Measurements from ENCODE around the gene KCNN2. TPM values are rescaled to one million over a fixed set of nuclear protein-coding genes. Genes with fewer than 3 reads are reported as not detected.

Gene KCNN2
- total RNA-seq, 1 experiment from 2014 or later, result not detected

- Histone ChIP-seq H3K9me3 (ENCODE audit: insufficient read depth, low read depth) (no peaks in the 10 kb centered on the region), H3K9me2 (ENCODE audit: insufficient read depth) (no peaks in the 10 kb centered on the region), H3K79me2 (ENCODE audit: low read depth) (no peaks in the 10 kb centered on the region), H3K4me3 (no peak overlapping the region), H2AFZ (no peak overlapping the region), H3F3A (ENCODE audit: insufficient read depth, low read depth) (no peaks in the 10 kb centered on the region), H3K27me3 (ENCODE audit: insufficient read depth, low read depth) (no peaks in the 10 kb centered on the region), H3K36me3 (ENCODE audit: low read depth) (no peaks in the 10 kb centered on the region), H3K4me1 (replicated peaks; ENCODE audit: insufficient read depth) (no peaks in the 10 kb centered on the region), H3K4me2 (no peak overlapping the region), H4K20me1 (ENCODE audit: insufficient read depth) (no peaks in the 10 kb centered on the region), H3K27ac (no peak overlapping the region)
- TF ChIP-seq EZH2 (IDR thresholded peaks at IDR 0.05; ENCODE audit: low read depth), result no peak
- TF ChIP-seq CTCF (conservative IDR thresholded peaks at IDR 0.05), result no peak
- intact Hi-C loops (cut with micrococcal nuclease; ENCODE audit: unreplicated experiment), result no loop called here
- POLR2A ChIA-PET (ENCODE audit: unreplicated experiment), result no interaction called here
- CTCF ChIA-PET, result no interaction called here
- no TSS peak for BruUV-seq (replicated peaks)
- DNase-seq, result no peak
Observed at GRCh38 chr5:114332925-114333324, 28.9 kb upstream of the KCNN2 start.

GRCh38 chr5:114335391-114335790, 26.5 kb upstream of the KCNN2 start:
- Histone ChIP-seq H3K9me3 (ENCODE audit: insufficient read depth, low read depth) (no peaks in the 10 kb centered on the region), H3K4me3 (no peak overlapping the region), H3F3A (ENCODE audit: insufficient read depth, low read depth) (no peaks in the 10 kb centered on the region), H2AFZ (no peak overlapping the region), H3K27ac (no peak overlapping the region), H3K79me2 (ENCODE audit: low read depth) (no peaks in the 10 kb centered on the region), H3K36me3 (ENCODE audit: low read depth) (no peaks in the 10 kb centered on the region), H3K4me2 (no peak overlapping the region), H3K9me2 (ENCODE audit: insufficient read depth) (no peaks in the 10 kb centered on the region), H3K27me3 (ENCODE audit: insufficient read depth, low read depth) (no peaks in the 10 kb centered on the region), H3K4me1 (replicated peaks; ENCODE audit: insufficient read depth) (no peaks in the 10 kb centered on the region), H4K20me1 (ENCODE audit: insufficient read depth) (no peaks in the 10 kb centered on the region)
- POLR2A ChIA-PET (ENCODE audit: unreplicated experiment), result no interaction called here
- DNase-seq, result no peak
- intact Hi-C loops (cut with micrococcal nuclease; ENCODE audit: unreplicated experiment), result no loop called here
- TF ChIP-seq EZH2 (IDR thresholded peaks at IDR 0.05; ENCODE audit: low read depth) (no peak), CTCF (conservative IDR thresholded peaks at IDR 0.05) (no peak)
- CTCF ChIA-PET, result no interaction called here
- no TSS peak for BruUV-seq (replicated peaks)

- CTCF ChIA-PET, result no interaction called here
- Histone ChIP-seq H3K36me3 (ENCODE audit: low read depth) (no peaks in the 10 kb centered on the region), H3K79me2 (ENCODE audit: low read depth) (no peaks in the 10 kb centered on the region), H3F3A (ENCODE audit: insufficient read depth, low read depth) (no peaks in the 10 kb centered on the region), H3K4me1 (replicated peaks; ENCODE audit: insufficient read depth) (no peaks in the 10 kb centered on the region), H2AFZ (no peak overlapping the region), H3K9me3 (ENCODE audit: insufficient read depth, low read depth) (no peaks in the 10 kb centered on the region), H3K4me3 (no peak overlapping the region), H3K27ac (no peak overlapping the region), H3K27me3 (ENCODE audit: insufficient read depth, low read depth) (no peaks in the 10 kb centered on the region), H3K4me2 (no peak overlapping the region), H3K9me2 (ENCODE audit: insufficient read depth) (no peaks in the 10 kb centered on the region), H4K20me1 (ENCODE audit: insufficient read depth) (no peaks in the 10 kb centered on the region)
- BruUV-seq (replicated peaks), result no TSS peak
- POLR2A ChIA-PET (ENCODE audit: unreplicated experiment), result no interaction called here
- intact Hi-C loops (cut with micrococcal nuclease; ENCODE audit: unreplicated experiment), result no loop called here
- DNase-seq, result no peak
- no peak for TF ChIP-seq CTCF (conservative IDR thresholded peaks at IDR 0.05)
- TF ChIP-seq EZH2 (IDR thresholded peaks at IDR 0.05; ENCODE audit: low read depth), result no peak
Observed at GRCh38 chr5:114339108-114339507, 22.8 kb upstream of the KCNN2 start.

Data from PC-9 (cell line).